ENCODE results near the gene ADCY3.
"Not testable (repeated sequence)": the region's sequence is repeated elsewhere in the genome, so short reads cannot be mapped to it uniquely, and the experiment has no call there.

Gene ADCY3

GRCh38 chr2:24805811-24806660, 114.0 kb downstream of the ADCY3 start:
- not testable (repeated sequence) for DNase-seq

GRCh38 chr2:24800487-24800886, 119.5 kb downstream of the ADCY3 start:
- not testable (repeated sequence) for DNase-seq

- no peak for DNase-seq
These were observed 122.4 kb downstream of the ADCY3 start for GRCh38 chr2:24797644-24798043.

- DNase-seq = no peak
These were observed 126.1 kb downstream of the ADCY3 start for GRCh38 chr2:24793761-24794435.

- peak; percentile 92 for DNase-seq
These were observed 126.9 kb downstream of the ADCY3 start, which contains the start of the genes CENPO and PTRHD1 for GRCh38 chr2:24792874-24793760. TSS of gene CENPO (plus strand) at chr2:24793425. CDS start at chr2:24793920, 495 bp downstream. TSS of gene PTRHD1 (minus strand) at chr2:24793391. CDS start at chr2:24793377, 14 bp downstream.

GRCh38 chr2:24792542-24792873, 127.5 kb downstream of the ADCY3 start:
- no peak for DNase-seq

- no peak for DNase-seq
These were observed 128.6 kb downstream of the ADCY3 start for GRCh38 chr2:24791452-24791851.

GRCh38 chr2:24788816-24789215, 131.2 kb downstream of the ADCY3 start:
- DNase-seq = no peak

- no peak for DNase-seq
These were observed 132.5 kb downstream of the ADCY3 start for GRCh38 chr2:24787532-24787931.

- peak; percentile 46 for DNase-seq
These were observed 134.2 kb downstream of the ADCY3 start for GRCh38 chr2:24785671-24786321.

GRCh38 chr2:24783641-24784040, 136.4 kb downstream of the ADCY3 start:
- no peak for DNase-seq

GRCh38 chr2:24779116-24779515, 140.9 kb downstream of the ADCY3 start:
- no peak for DNase-seq

- DNase-seq = no peak
These were observed 145.7 kb downstream of the ADCY3 start for GRCh38 chr2:24774373-24774772.

- no peak for DNase-seq
These were observed 148.1 kb downstream of the ADCY3 start for GRCh38 chr2:24771764-24772586.

GRCh38 chr2:24771061-24771460, 149.0 kb downstream of the ADCY3 start:
- DNase-seq = no peak

Measured in NCI-H2107 (cell line).